Lower lobe of right lung (tissue), 2 donors: ENCODE measurements around the gene BRF1. TPM values are rescaled to one million over a fixed set of nuclear protein-coding genes. Genes with fewer than 3 reads are reported as not detected.

Experiments used
- ATAC-seq, 2 donors: fragments of 200-7000 bp; cut with Tn5 transposase; one replicate each; pipeline ENCODE4 v1.9.1; 2020 to 2022; ENCODE audit warnings: mild to moderate bottlenecking in 2 of 2, moderate library complexity in 2 of 2
- DNase-seq: peaks from one replicate; pipeline ENCODE4 v3.0.0-alpha.2; 2020
- H3K27ac ChIP-seq: fragments of 200-600 bp; one replicate; pipeline ENCODE4 v1.8.0; 2022
- H3K27me3 ChIP-seq: fragments of 200-600 bp; one replicate; pipeline ENCODE4 v1.8.0; 2022; ENCODE audit warnings: low read depth
- H3K36me3 ChIP-seq: fragments of 200-600 bp; one replicate; pipeline ENCODE4 v1.8.0; 2022; ENCODE audit warnings: mild to moderate bottlenecking
- H3K4me1 ChIP-seq: fragments of 200-600 bp; one replicate; pipeline ENCODE4 v1.8.0; 2022
- H3K4me3 ChIP-seq: fragments of 200-600 bp; one replicate; pipeline ENCODE4 v1.8.0; 2022; ENCODE audit warnings: mild to moderate bottlenecking
- H3K9me3 ChIP-seq: fragments of 200-600 bp; one replicate; pipeline ENCODE4 v1.8.0; 2022
- intact Hi-C: fragments of 100-400 bp; cut with DNase I; formaldehyde crosslinking; loops from one replicate; pipeline ENCODE4 v1.11.0; 2022
- total RNA-seq: library from RNA; stranded (reverse); fragmentation: NEBNext Ultra II Directional; extraction: Animal tissue kit (Norgen Biotek cat#: 25700); gene quantifications from one replicate; pipeline ENCODE4 v1.2.1, GENCODE V29; 2021
- TF ChIP-seq, protein P1 (sequence below): fragments of 200-600 bp; IDR thresholded peaks from one replicate; pipeline ENCODE4 v1.8.0; 2022; ENCODE audit warnings: antibody characterized with exemption, mild to moderate bottlenecking
- donor health status: DM: no; HTN: yes; CAD: no; lungs with severe emphysema.

Gene BRF1
- total RNA-seq, 1 donor from 2014 or later = 35.7 TPM

- Histone ChIP-seq H3K36me3 (no peaks in the 10 kb centered on the region), H3K4me1 (peaks cover 34% of the 10 kb centered on the region), H3K9me3 (no peaks in the 10 kb centered on the region), H3K27me3 (no peaks in the 10 kb centered on the region), H3K4me3 (no peak overlapping the region), H3K27ac (no peak overlapping the region)
- DNase-seq (no peak), ATAC-seq (no peak)
- TF ChIP-seq, protein P1, sequence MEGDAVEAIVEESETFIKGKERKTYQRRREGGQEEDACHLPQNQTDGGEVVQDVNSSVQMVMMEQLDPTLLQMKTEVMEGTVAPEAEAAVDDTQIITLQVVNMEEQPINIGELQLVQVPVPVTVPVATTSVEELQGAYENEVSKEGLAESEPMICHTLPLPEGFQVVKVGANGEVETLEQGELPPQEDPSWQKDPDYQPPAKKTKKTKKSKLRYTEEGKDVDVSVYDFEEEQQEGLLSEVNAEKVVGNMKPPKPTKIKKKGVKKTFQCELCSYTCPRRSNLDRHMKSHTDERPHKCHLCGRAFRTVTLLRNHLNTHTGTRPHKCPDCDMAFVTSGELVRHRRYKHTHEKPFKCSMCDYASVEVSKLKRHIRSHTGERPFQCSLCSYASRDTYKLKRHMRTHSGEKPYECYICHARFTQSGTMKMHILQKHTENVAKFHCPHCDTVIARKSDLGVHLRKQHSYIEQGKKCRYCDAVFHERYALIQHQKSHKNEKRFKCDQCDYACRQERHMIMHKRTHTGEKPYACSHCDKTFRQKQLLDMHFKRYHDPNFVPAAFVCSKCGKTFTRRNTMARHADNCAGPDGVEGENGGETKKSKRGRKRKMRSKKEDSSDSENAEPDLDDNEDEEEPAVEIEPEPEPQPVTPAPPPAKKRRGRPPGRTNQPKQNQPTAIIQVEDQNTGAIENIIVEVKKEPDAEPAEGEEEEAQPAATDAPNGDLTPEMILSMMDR = no peak
- intact Hi-C loops = no loop called here
These were observed 12.2 kb upstream of the BRF1 start for GRCh38 chr14:105312973-105313372.

GRCh38 chr14:105311838-105312237, 11.0 kb upstream of the BRF1 start:
- TF ChIP-seq, protein P1 = no peak
- Histone ChIP-seq H3K4me3 (no peak overlapping the region), H3K27ac (no peak overlapping the region), H3K9me3 (no peaks in the 10 kb centered on the region), H3K36me3 (no peaks in the 10 kb centered on the region), H3K27me3 (no peaks in the 10 kb centered on the region), H3K4me1 (peaks cover 22% of the 10 kb centered on the region)
- ATAC-seq (no peak), DNase-seq (no peak)
- intact Hi-C loops = no loop called here

GRCh38 chr14:105309371-105309770, 8.6 kb upstream of the BRF1 start:
- intact Hi-C loops = no loop called here
- ATAC-seq (no peak), DNase-seq (no peak)
- TF ChIP-seq, protein P1 = no peak
- peaks cover 8% of the 10 kb centered on the region for H3K4me1 ChIP-seq
- no peaks in the 10 kb centered on the region for H3K9me3 ChIP-seq
- no peak overlapping the region for H3K4me3 ChIP-seq
- no peaks in the 10 kb centered on the region for H3K27me3 ChIP-seq
- no peak overlapping the region for H3K27ac ChIP-seq
- H3K36me3 ChIP-seq = no peaks in the 10 kb centered on the region

DNA sequence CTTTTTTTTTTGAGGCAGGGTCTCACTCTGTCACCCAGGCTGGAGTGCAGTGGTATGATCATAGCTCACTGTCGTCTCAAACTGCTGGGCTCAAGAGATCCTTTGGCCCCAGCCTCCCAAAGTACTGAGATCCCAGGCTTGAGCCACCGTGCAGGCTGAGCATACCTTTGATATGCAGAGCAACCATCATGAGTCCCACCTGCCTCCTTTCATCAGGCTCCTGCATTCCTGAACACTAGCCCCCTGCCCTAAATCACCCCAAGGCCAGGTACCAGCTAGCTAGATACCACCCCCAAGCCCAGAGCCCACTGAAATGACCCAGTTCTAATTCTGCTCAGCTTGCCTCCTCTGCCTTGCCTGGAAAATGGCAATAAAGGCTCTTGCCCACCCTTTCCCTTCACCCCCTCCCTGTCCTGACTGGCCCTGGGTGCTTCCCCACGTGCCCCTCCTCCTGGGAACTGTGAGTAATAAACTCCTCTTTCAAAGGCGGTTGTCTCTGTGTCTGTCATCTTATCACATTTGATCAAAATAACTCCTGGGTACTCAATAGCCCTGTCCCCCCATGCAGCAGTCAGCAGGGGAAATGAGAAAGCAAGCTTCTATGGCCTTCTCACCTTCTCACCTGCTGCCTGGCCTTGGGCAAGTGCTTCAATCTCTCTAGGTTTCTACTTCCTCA, 6.4 kb upstream of the BRF1 start:
- Histone ChIP-seq H3K36me3 (no peaks in the 10 kb centered on the region), H3K9me3 (no peaks in the 10 kb centered on the region), H3K4me3 (no peak overlapping the region), H3K27ac (no peak overlapping the region), H3K27me3 (no peaks in the 10 kb centered on the region), H3K4me1 (no peaks in the 10 kb centered on the region)
- DNase-seq = no peak
- TF ChIP-seq, protein P1 = no peak
- intact Hi-C loops = no loop called here
- no peak for ATAC-seq

DNA sequence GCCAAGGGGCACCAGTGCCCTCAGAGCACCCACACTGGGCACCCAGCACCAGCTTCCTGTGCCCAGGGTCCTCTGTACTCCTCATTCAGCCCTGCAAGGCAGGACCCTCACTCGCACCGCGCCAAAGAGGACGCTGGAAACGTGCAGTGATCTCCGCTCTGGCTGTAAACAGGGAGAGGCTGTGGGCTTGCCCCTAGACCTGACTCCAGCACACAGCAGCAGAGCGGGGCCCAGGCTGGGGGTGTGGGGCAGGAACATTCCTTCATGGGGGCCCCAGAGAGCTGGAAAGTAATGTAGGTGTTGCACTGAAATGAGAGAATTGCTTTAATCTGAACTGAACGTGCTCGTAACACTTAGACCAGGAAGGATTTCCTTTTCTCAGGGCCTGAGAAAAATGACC, 5.0 kb upstream of the BRF1 start:
- H3K36me3 ChIP-seq = no peaks in the 10 kb centered on the region
- intact Hi-C loops = no loop called here
- TF ChIP-seq, protein P1 = no peak
- no peak overlapping the region for H3K4me3 ChIP-seq
- no peaks in the 10 kb centered on the region for H3K9me3 ChIP-seq
- no peak for DNase-seq
- no peaks in the 10 kb centered on the region for H3K27me3 ChIP-seq
- ATAC-seq = no peak
- H3K4me1 ChIP-seq = no peaks in the 10 kb centered on the region
- no peak overlapping the region for H3K27ac ChIP-seq
